Measurements from ENCODE around the gene GJA3. TPM values are rescaled to one million over a fixed set of nuclear protein-coding genes. Genes with fewer than 3 reads are reported as not detected.

GJA3 gene
- total RNA-seq, 4 donors from 2014 or later: not detected

- no peak for TF ChIP-seq POLR2AphosphoS5 (IDR thresholded peaks at IDR 0.05)
- no peak for TF ChIP-seq CTCF (IDR thresholded peaks at IDR 0.05)
- TF ChIP-seq POLR2A (IDR thresholded peaks at IDR 0.05; ENCODE audit: low read depth): no peak
- no peak for TF ChIP-seq EP300 (IDR thresholded peaks at IDR 0.05)
- Histone ChIP-seq H3K27ac (replicated peaks in 1 of 4) (no peak overlapping the region), H3K4me1 (peaks cover 25 to 50% (median 47%) of the 10 kb centered on the region in 4 donors), H3K4me3 (no peak overlapping the region), H3K36me3 (no peaks in the 10 kb centered on the region), H3K27me3 (peaks cover 0 to 11% (median 0%) of the 10 kb centered on the region in 4 donors), H3K9me3 (no peaks in the 10 kb centered on the region)
- DNase-seq (ENCODE audit: extremely low spot score): no peak
- intact Hi-C loops (cut with DNase I): no loop called here
- WGBS: 88% methylated on average over 1 of the region's 1 CpG
Observed at GRCh38 chr13:20124303-20124702, 36.5 kb downstream of the GJA3 start.

- Histone ChIP-seq H3K27me3 (no peaks in the 10 kb centered on the region), H3K9me3 (no peaks in the 10 kb centered on the region), H3K27ac (replicated peaks in 1 of 4) (peak overlapping the region in 2 of 4 donors; percentile 27 to 91), H3K4me3 (peak overlapping the region; percentile 31 to 45 (median 38)), H3K4me1 (peaks cover 18 to 36% (median 29%) of the 10 kb centered on the region in 4 donors), H3K36me3 (no peaks in the 10 kb centered on the region)
- intact Hi-C loops (cut with DNase I): no loop called here
- no peak for DNase-seq (ENCODE audit: extremely low spot score)
- 59% methylated on average over 7 of the region's 7 CpGs for WGBS
- TF ChIP-seq POLR2A (IDR thresholded peaks at IDR 0.05; ENCODE audit: low read depth) (no peak), EP300 (IDR thresholded peaks at IDR 0.05) (no peak), CTCF (IDR thresholded peaks at IDR 0.05) (no peak), POLR2AphosphoS5 (IDR thresholded peaks at IDR 0.05) (no peak)
Observed at GRCh38 chr13:20121159-20121525, 39.7 kb downstream of the GJA3 start.

GRCh38 chr13:20119960-20120359, 40.9 kb downstream of the GJA3 start:
- intact Hi-C loops (cut with DNase I): loop anchor here (5.0 kb wide), 1 partner anchor 42 kb away; the partner anchor contains the start of gene GJA3
- no peaks in the 10 kb centered on the region for H3K9me3 ChIP-seq
- no peaks in the 10 kb centered on the region for H3K36me3 ChIP-seq
- WGBS: 93% methylated on average over 3 of the region's 3 CpGs
- peak overlapping the region; percentile 91 to 95 (median 92) for H3K27ac ChIP-seq (replicated peaks in 1 of 4)
- peak overlapping the region in 3 of 4 donors; percentile 31 to 45 (median 37) for H3K4me3 ChIP-seq
- H3K4me1 ChIP-seq: peaks cover 11 to 24% (median 18%) of the 10 kb centered on the region in 4 donors
- TF ChIP-seq EP300 (IDR thresholded peaks at IDR 0.05): no peak
- TF ChIP-seq CTCF (IDR thresholded peaks at IDR 0.05): no peak
- TF ChIP-seq POLR2A (IDR thresholded peaks at IDR 0.05; ENCODE audit: low read depth): no peak
- no peak for TF ChIP-seq POLR2AphosphoS5 (IDR thresholded peaks at IDR 0.05)
- DNase-seq (ENCODE audit: extremely low spot score): no peak
- H3K27me3 ChIP-seq: no peaks in the 10 kb centered on the region

GRCh38 chr13:20118268-20119140, 42.3 kb downstream of the GJA3 start:
- H3K9me3 ChIP-seq: no peaks in the 10 kb centered on the region
- TF ChIP-seq CTCF (IDR thresholded peaks at IDR 0.05) (no peak), POLR2AphosphoS5 (IDR thresholded peaks at IDR 0.05) (no peak), EP300 (IDR thresholded peaks at IDR 0.05) (no peak), POLR2A (IDR thresholded peaks at IDR 0.05; ENCODE audit: low read depth) (no peak)
- intact Hi-C loops (cut with DNase I): loop anchor here (5.0 kb wide), 1 partner anchor 44 kb away; the partner anchor contains the start of gene GJA3
- H3K27me3 ChIP-seq: no peaks in the 10 kb centered on the region
- no peak for DNase-seq (ENCODE audit: extremely low spot score)
- peak overlapping the region; percentile 91 to 95 (median 92) for H3K27ac ChIP-seq (replicated peaks in 1 of 4)
- H3K4me1 ChIP-seq: peaks cover 11 to 23% (median 17%) of the 10 kb centered on the region in 4 donors
- under 1% methylated on average over 21 of the region's 55 CpGs for WGBS
- H3K36me3 ChIP-seq: no peaks in the 10 kb centered on the region
- H3K4me3 ChIP-seq: peak overlapping the region; percentile 77 to 82 (median 79)
